Heart left ventricle (tissue), 16 donors: ENCODE measurements around the gene C2CD4A. TPM values are rescaled to one million over a fixed set of nuclear protein-coding genes. Genes with fewer than 3 reads are reported as not detected.

Experiments
- ATAC-seq, 4 donors: fragments of 200-7000 bp; cut with Tn5 transposase; one replicate each; pipeline ENCODE4 v1.9.1; 2020 to 2022; ENCODE audit warnings: moderate library complexity in 4 of 4, mild to moderate bottlenecking in 3 of 4, moderate number of reproducible peaks in 1 of 4
- DNase-seq, 5 donors: peaks; one replicate each; pipeline ENCODE4 v3.0.0-alpha.2; 2020
- H3K27ac ChIP-seq, 12 donors: fragments of 200-600 bp; sonication (generic) in 4 of 12; one replicate each; pipeline versions ENCODE4 v1.5.0 to v1.8.0; 2016 to 2022; ENCODE audit warnings: mild to moderate bottlenecking in 2 of 12
- H3K27me3 ChIP-seq, 9 donors: fragments of 200-600 bp; sonication (generic) in 2 of 9; one replicate each; pipeline versions ENCODE4 v1.5.1 to v1.8.0; 2016 to 2022; ENCODE audit warnings: mild to moderate bottlenecking in 3 of 9
- H3K36me3 ChIP-seq, 9 donors: fragments of 200-600 bp; sonication (generic) in 2 of 9; one replicate each; pipeline versions ENCODE4 v1.5.0 to v1.8.0; 2018 to 2022; ENCODE audit warnings: mild to moderate bottlenecking in 2 of 9
- H3K4me1 ChIP-seq, 12 donors: fragments of 200-600 bp; sonication (generic) in 4 of 12; one replicate each; pipeline versions ENCODE4 v1.5.0 to v1.8.0; 2016 to 2022; ENCODE audit warnings: mild to moderate bottlenecking in 3 of 12
- H3K4me3 ChIP-seq, 12 donors: fragments of 200-600 bp; sonication (generic) in 4 of 12; one replicate each; pipeline versions ENCODE4 v1.5.0 to v1.8.0; 2017 to 2022; ENCODE audit warnings: mild to moderate bottlenecking in 9 of 12, moderate library complexity in 4 of 12
- H3K9me3 ChIP-seq, 12 donors: fragments of 200-600 bp; sonication (generic) in 4 of 12; one replicate each; pipeline versions ENCODE4 v1.5.0 to v1.8.0; 2016 to 2022; ENCODE audit warnings: mild to moderate bottlenecking in 1 of 12
- CTCF ChIP-seq, 12 donors: fragments of 200-600 bp; sonication (generic) in 4 of 12; IDR thresholded peaks; one replicate each; pipeline versions ENCODE4 v1.5.0 to v1.8.0; 2018 to 2022; ENCODE audit warnings: antibody characterized with exemption in 12 of 12, mild to moderate bottlenecking in 5 of 12
- POLR2A ChIP-seq, 2 donors: fragments of 450-650 bp; IDR thresholded peaks; one replicate each; pipeline ENCODE4 v1.6.1; 2017; ENCODE audit warnings: antibody characterized with exemption in 2 of 2, mild to moderate bottlenecking in 2 of 2, moderate library complexity in 2 of 2
- WGBS, 4 donors: extraction: QIAGEN DNeasy Blood & Tissue Kit in 2 of 4; methylation state at CpG; one replicate each; pipeline versions ENCODE4 v1.1.5 to v1.1.7; 2013 to 2018; 5-methylcytosine and 5-hydroxymethylcytosine counted together
- intact Hi-C, 10 donors: fragments of 100-400 bp; cut with DNase I; formaldehyde crosslinking; loops; one replicate each; pipeline versions ENCODE4 v1.11.1 to v1.14.2; 2022
- polyA plus RNA-seq, 2 donors: library from polyadenylated mRNA; stranded (reverse); fragments of 200-250 nt; gene quantifications; one replicate each; pipeline ENCODE4 v1.2.3, GENCODE V29; 2013
- total RNA-seq, 9 donors: library from RNA; depleted of rRNA in 2 of 9; stranded (reverse); fragments of >200 nt in 2 of 9; fragmentation: NEBNext Ultra II Directional in 3 of 9; extraction: Animal tissue kit (Norgen Biotek cat#: 25700) in 3 of 9; gene quantifications; one replicate each; pipeline versions ENCODE4 v1.1.0 to v1.2.4, GENCODE V29; 2016 to 2023
- donor health status: ischemic (EF 13 %, LVEDD 7.1; RV severe dilation, severe dysfunction).
- donor health status: healthy with polysubstance abuse.
- donor health status: DM: no; HTN: yes; CAD: no.
- donor health status: DM: no; HTN: no; CAD: no.
- donor health status: ischemic (EF 25% LVEDD 6.9; RV normal size, moderate dysfunction).
- donor health status: ischemic (EF 25% LVEDD 5.7; RV mildly dilated, moderate dysfunction).
- donor health status: healthy.
- donor health status: DM: yes; HTN: yes; CAD: no.
- donor health status: ischemic (EF 35%, LVEDD 5.7; RV mildly dilated, moderate dysfunction).
- donor health status: nonischemic (EF 11% LVEDD 7.7; RV severe dilation, severe dysfunction).
- donor health status: DM: yes; HTN: yes; CAD: no.
- donor health status: PGD.
- donor health status: ischemic (EF 29% LVEDD 5.4; RV normal size, mild dysfunction).
- donor health status: nonischemic (EF 23%, LVEDD 6.1; RV moderate dilation, normal function).

Gene C2CD4A
- total and polyA plus RNA-seq, 11 donors = 0.04 TPM; not detected in 10

GRCh38 chr15:62083194-62084154 lies 16.7 kb downstream of the C2CD4A start:
- ATAC-seq = no peak

GRCh38 chr15:62085740-62086139 lies 19.0 kb downstream of the C2CD4A start:
- TF ChIP-seq POLR2A (IDR thresholded peaks at IDR 0.05) (no peak), CTCF (IDR thresholded peaks at IDR 0.05) (no peak)
- intact Hi-C loops = loop anchor here in 2 of 10 donors (10.0 kb wide), 2 partner anchors 61 to 169 kb away; no protein-coding TSS in a partner anchor
- 58 to 71% (median 60%) methylated on average over 4 of the region's 4 CpGs for WGBS, 4 donors
- peaks cover 0 to 10% (median 3%) of the 10 kb centered on the region in 12 donors for H3K4me1 ChIP-seq
- H3K9me3 ChIP-seq = no peaks in the 10 kb centered on the region
- no peaks in the 10 kb centered on the region for H3K36me3 ChIP-seq
- ATAC-seq (peak in 1 of 4 donors; percentile 31), DNase-seq (no peak)
- H3K27me3 ChIP-seq = no peaks in the 10 kb centered on the region
- H3K4me3 ChIP-seq = no peak overlapping the region
- no peak overlapping the region for H3K27ac ChIP-seq

More at GRCh38 chr15:62083194-62084154, 16.7 kb downstream of the C2CD4A start:
- 75 to 79% (median 77%) methylated on average over 9 of the region's 9 CpGs for WGBS, 4 donors
- no peak for TF ChIP-seq POLR2A (IDR thresholded peaks at IDR 0.05)
- peak in 1 of 12 donors; percentile 7 for TF ChIP-seq CTCF (IDR thresholded peaks at IDR 0.05)
- no peaks in the 10 kb centered on the region for H3K36me3 ChIP-seq
- no peak for DNase-seq
- no peak overlapping the region for H3K27ac ChIP-seq
- no peaks in the 10 kb centered on the region for H3K9me3 ChIP-seq
- peaks cover 0 to 5% (median 0%) of the 10 kb centered on the region in 9 donors for H3K27me3 ChIP-seq
- no peak overlapping the region for H3K4me3 ChIP-seq
- peaks cover 0 to 10% (median 3%) of the 10 kb centered on the region in 12 donors for H3K4me1 ChIP-seq
- intact Hi-C loops = loop anchor here in 2 of 10 donors (10.0 kb wide), 2 partner anchors 59 to 171 kb away; no protein-coding TSS in a partner anchor

GRCh38 chr15:62087671-62088352 lies 21.0 kb downstream of the C2CD4A start:
- Histone ChIP-seq H3K27ac (peak overlapping the region in 2 of 12 donors; percentile 1 to 30), H3K4me1 (peaks cover 0 to 10% (median 3%) of the 10 kb centered on the region in 12 donors), H3K4me3 (no peak overlapping the region), H3K36me3 (no peaks in the 10 kb centered on the region), H3K9me3 (no peaks in the 10 kb centered on the region), H3K27me3 (no peaks in the 10 kb centered on the region)
- no peak for DNase-seq
- WGBS, 4 donors = 40 to 59% (median 50%) methylated on average over 5 of the region's 5 CpGs
- intact Hi-C loops = loop anchor here in 2 of 10 donors (10.0 kb wide), 2 partner anchors 63 to 167 kb away; no protein-coding TSS in a partner anchor
- peak in 3 of 4 donors; percentile 48 to 68 (median 59) for ATAC-seq
- no peak for TF ChIP-seq CTCF (IDR thresholded peaks at IDR 0.05)
- no peak for TF ChIP-seq POLR2A (IDR thresholded peaks at IDR 0.05)

GRCh38 chr15:62088353-62088693 lies 21.5 kb downstream of the C2CD4A start:
- intact Hi-C loops = loop anchor here in 2 of 10 donors (10.0 kb wide), 2 partner anchors 64 to 166 kb away; no protein-coding TSS in a partner anchor
- Histone ChIP-seq H3K4me1 (peaks cover 0 to 10% (median 3%) of the 10 kb centered on the region in 12 donors), H3K27me3 (no peaks in the 10 kb centered on the region), H3K4me3 (no peak overlapping the region), H3K36me3 (no peaks in the 10 kb centered on the region), H3K9me3 (no peaks in the 10 kb centered on the region), H3K27ac (no peak overlapping the region)
- ATAC-seq (no peak), DNase-seq (no peak)
- WGBS, 4 donors = 51 to 66% (median 59%) methylated on average over 1 of the region's 1 CpG
- TF ChIP-seq CTCF (IDR thresholded peaks at IDR 0.05) (no peak), POLR2A (IDR thresholded peaks at IDR 0.05) (no peak)
